ENCODE measurements around the gene WDR62.

DNA sequence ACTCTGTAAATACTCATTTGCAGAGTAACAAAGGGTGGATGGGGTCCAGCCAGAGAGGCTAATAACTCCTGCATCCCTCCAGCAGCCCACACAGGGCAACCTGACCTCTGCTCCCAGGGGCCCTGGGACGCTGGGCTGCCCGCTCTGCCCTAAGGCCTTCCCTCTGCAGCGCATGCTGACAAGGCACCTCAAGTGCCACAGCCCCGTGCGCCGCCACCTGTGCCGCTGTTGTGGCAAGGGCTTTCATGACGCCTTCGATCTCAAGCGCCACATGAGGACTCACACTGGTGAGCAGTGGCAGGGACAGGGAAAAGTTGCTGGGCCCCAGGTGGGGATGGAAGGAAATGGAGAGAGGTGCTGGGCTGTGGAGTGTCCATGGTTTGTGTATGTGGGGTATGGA, 58.0 kb downstream of the WDR62 start:
- TF ChIP-seq, protein P1, sequence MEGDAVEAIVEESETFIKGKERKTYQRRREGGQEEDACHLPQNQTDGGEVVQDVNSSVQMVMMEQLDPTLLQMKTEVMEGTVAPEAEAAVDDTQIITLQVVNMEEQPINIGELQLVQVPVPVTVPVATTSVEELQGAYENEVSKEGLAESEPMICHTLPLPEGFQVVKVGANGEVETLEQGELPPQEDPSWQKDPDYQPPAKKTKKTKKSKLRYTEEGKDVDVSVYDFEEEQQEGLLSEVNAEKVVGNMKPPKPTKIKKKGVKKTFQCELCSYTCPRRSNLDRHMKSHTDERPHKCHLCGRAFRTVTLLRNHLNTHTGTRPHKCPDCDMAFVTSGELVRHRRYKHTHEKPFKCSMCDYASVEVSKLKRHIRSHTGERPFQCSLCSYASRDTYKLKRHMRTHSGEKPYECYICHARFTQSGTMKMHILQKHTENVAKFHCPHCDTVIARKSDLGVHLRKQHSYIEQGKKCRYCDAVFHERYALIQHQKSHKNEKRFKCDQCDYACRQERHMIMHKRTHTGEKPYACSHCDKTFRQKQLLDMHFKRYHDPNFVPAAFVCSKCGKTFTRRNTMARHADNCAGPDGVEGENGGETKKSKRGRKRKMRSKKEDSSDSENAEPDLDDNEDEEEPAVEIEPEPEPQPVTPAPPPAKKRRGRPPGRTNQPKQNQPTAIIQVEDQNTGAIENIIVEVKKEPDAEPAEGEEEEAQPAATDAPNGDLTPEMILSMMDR (IDR thresholded peaks at IDR 0.05) = no peak
- no peak for TF ChIP-seq EP300 (IDR thresholded peaks at IDR 0.05)

Measured in tibial nerve (tissue), 4 donors.